ENCODE results near the gene GREM1.

Gene GREM1

GRCh38 chr15:32692286-32692685, 25.5 kb upstream of the GREM1 start:
- DNase-seq (ENCODE audit: low read depth) = no peak
- no peak for TF ChIP-seq CTCF (IDR thresholded peaks at IDR 0.05; ENCODE audit: insufficient read depth, low read depth, low read length, missing control alignments)
- H3K4me3 ChIP-seq (ENCODE audit: low read depth, low read length) = no peak overlapping the region

- no peak overlapping the region for H3K4me3 ChIP-seq (ENCODE audit: low read depth, low read length)
- no peak for DNase-seq (ENCODE audit: low read depth)
- no peak for TF ChIP-seq CTCF (IDR thresholded peaks at IDR 0.05; ENCODE audit: insufficient read depth, low read depth, low read length, missing control alignments)
These were observed 23.4 kb upstream of the GREM1 start for GRCh38 chr15:32694222-32694983.

- TF ChIP-seq CTCF (IDR thresholded peaks at IDR 0.05; ENCODE audit: insufficient read depth, low read depth, low read length, missing control alignments) = no peak
- no peak overlapping the region for H3K4me3 ChIP-seq (ENCODE audit: low read depth, low read length)
- no peak for DNase-seq (ENCODE audit: low read depth)
These were observed 18.9 kb upstream of the GREM1 start for GRCh38 chr15:32698773-32699390.

GRCh38 chr15:32700501-32701150, 17.2 kb upstream of the GREM1 start:
- no peak overlapping the region for H3K4me3 ChIP-seq (ENCODE audit: low read depth, low read length)
- no peak for DNase-seq (ENCODE audit: low read depth)
- no peak for TF ChIP-seq CTCF (IDR thresholded peaks at IDR 0.05; ENCODE audit: insufficient read depth, low read depth, low read length, missing control alignments)

- TF ChIP-seq CTCF (IDR thresholded peaks at IDR 0.05; ENCODE audit: insufficient read depth, low read depth, low read length, missing control alignments) = no peak
- no peak overlapping the region for H3K4me3 ChIP-seq (ENCODE audit: low read depth, low read length)
- DNase-seq (ENCODE audit: low read depth) = no peak
These were observed 15.9 kb upstream of the GREM1 start for GRCh38 chr15:32701863-32702262.

- H3K4me3 ChIP-seq (ENCODE audit: low read depth, low read length) = no peak overlapping the region
- DNase-seq (ENCODE audit: low read depth) = no peak
- no peak for TF ChIP-seq CTCF (IDR thresholded peaks at IDR 0.05; ENCODE audit: insufficient read depth, low read depth, low read length, missing control alignments)
These were observed 13.3 kb upstream of the GREM1 start for GRCh38 chr15:32704395-32704981.

Data from GM12865 (cell line).